Suprapubic skin (tissue), 4 donors: Measurements from ENCODE around the gene DDAH1.

Source experiments
- CTCF ChIP-seq, 2 donors: fragments of 200-600 bp in 1 of 2; fragments of 450-650 bp in 1 of 2; sonication (generic) in 1 of 2; IDR thresholded peaks; one replicate each; pipeline ENCODE4 v1.5.1; 2016 to 2019; ENCODE audit warnings: antibody characterized with exemption in 2 of 2, mild to moderate bottlenecking in 1 of 2, moderate library complexity in 1 of 2
- EP300 ChIP-seq: sonication (generic); formaldehyde crosslinking; IDR thresholded peaks from one replicate; pipeline ENCODE4 v1.6.1; 2017; ENCODE audit warnings: antibody characterized with exemption
- POLR2A ChIP-seq, 2 donors: fragments of 450-650 bp; IDR thresholded peaks; one replicate each; pipeline ENCODE4 v1.6.1; 2017; ENCODE audit warnings: antibody characterized with exemption in 2 of 2, mild to moderate bottlenecking in 2 of 2, moderate library complexity in 2 of 2
- POLR2AphosphoS5 ChIP-seq, 3 donors: sonication (generic); formaldehyde crosslinking; IDR thresholded peaks; one replicate each; pipeline ENCODE4 v1.6.1; 2017; ENCODE audit warnings: antibody characterized with exemption in 3 of 3

- TF ChIP-seq CTCF (IDR thresholded peaks at IDR 0.05) = no peak
- no peak for TF ChIP-seq POLR2AphosphoS5 (IDR thresholded peaks at IDR 0.05)
- TF ChIP-seq EP300 = no peak
- no peak for TF ChIP-seq POLR2A (IDR thresholded peaks at IDR 0.05)
These were observed 145.0 kb downstream of the DDAH1 start for GRCh38 chr1:85319931-85320330.
